Natural killer cell (primary cell): ENCODE data around the gene CISD3. TPM values are rescaled to one million over a fixed set of nuclear protein-coding genes. Genes with fewer than 3 reads are reported as not detected.

ENCODE experiments used
- ATAC-seq, 3 donors: fragments of 150-1000 bp in 2 of 3; fragments of 200-7000 bp in 1 of 3; cut with Tn5 transposase; 1 replicate in 1 of 3; 2 replicates in 2 of 3; pipeline ENCODE4 v1.10.0; 2021; ENCODE audit warnings: mild to moderate bottlenecking in 2 of 3, moderate library complexity in 2 of 3
- DNase-seq, 2 donors: peaks; one replicate each; pipeline versions ENCODE4 v3.0.0 to v3.0.0-alpha.2; 2013 to 2021; ENCODE audit warnings: mixed read lengths in 1 of 2
- H3K27ac ChIP-seq: one replicate; pipeline ENCODE4 v1.5.1; 2013; ENCODE audit warnings: mild to moderate bottlenecking, low read length
- H3K27me3 ChIP-seq: one replicate; pipeline ENCODE4 v1.6.1; 2013; ENCODE audit warnings: low read length; ENCODE audit not compliant: control insufficient read depth, insufficient read depth
- H3K36me3 ChIP-seq: one replicate; pipeline ENCODE4 v1.6.1; 2013; ENCODE audit warnings: low read length; ENCODE audit not compliant: control insufficient read depth, insufficient read depth
- H3K4me1 ChIP-seq: one replicate; pipeline ENCODE4 v1.6.1; 2013; ENCODE audit warnings: low read length; ENCODE audit not compliant: control insufficient read depth, insufficient read depth
- H3K4me3 ChIP-seq: one replicate; pipeline ENCODE4 v1.5.1; 2013; ENCODE audit warnings: low read length
- H3K9me3 ChIP-seq: one replicate; pipeline ENCODE4 v1.6.1; 2013; ENCODE audit warnings: low read length; ENCODE audit not compliant: control insufficient read depth, insufficient read depth
- H3K27ac Mint-ChIP-seq, 2 donors: one replicate each; pipeline ENCODE4 v1.8.0; 2022; ENCODE audit warnings: mild to moderate bottlenecking in 2 of 2, mixed read lengths in 2 of 2, moderate library complexity in 1 of 2
- H3K27me3 Mint-ChIP-seq, 2 donors: one replicate each; pipeline ENCODE4 v1.8.0; 2022; ENCODE audit warnings: low read depth in 2 of 2, mixed read lengths in 2 of 2
- H3K36me3 Mint-ChIP-seq: one replicate; pipeline ENCODE4 v1.8.0; 2022; ENCODE audit warnings: mixed read lengths
- H3K4me1 Mint-ChIP-seq, 2 donors: one replicate each; pipeline ENCODE4 v1.8.0; 2022; ENCODE audit warnings: mixed read lengths in 2 of 2
- H3K4me3 Mint-ChIP-seq: one replicate; pipeline ENCODE4 v1.8.0; 2022; ENCODE audit warnings: mild to moderate bottlenecking, moderate library complexity, mixed read lengths
- H3K9me3 Mint-ChIP-seq, 2 donors: one replicate each; pipeline ENCODE4 v1.8.0; 2022; ENCODE audit warnings: mixed read lengths in 2 of 2
- WGBS: methylation state at CpG from one replicate; pipeline ENCODE4 v1.1.7; 2013; ENCODE audit warnings: missing lambda C conversion rate; ENCODE audit not compliant: insufficient coverage; 5-methylcytosine and 5-hydroxymethylcytosine counted together
- intact Hi-C: fragments of 100-400 bp; cut with micrococcal nuclease; formaldehyde crosslinking; loops from one replicate; pipeline ENCODE4 v1.14.2; 2022
- total RNA-seq, 4 donors: library from RNA; stranded (reverse); fragments of 120-200 nt in 1 of 4; gene quantifications; one replicate each; pipeline versions ENCODE4 v1.2.3 to v1.2.4, GENCODE V29; 2013 to 2022
- TF ChIP-seq, protein P1 (sequence below): fragments of 200-600 bp; IDR thresholded peaks from one replicate; pipeline ENCODE4 v1.8.0; 2022; ENCODE audit warnings: antibody characterized with exemption

The CISD3 gene
- total RNA-seq, 3 donors from 2014 or later (not counting 1 experiment from before 2014, with no cell fraction given) = 32.6 to 37.4 (median 33.9) TPM

DNA sequence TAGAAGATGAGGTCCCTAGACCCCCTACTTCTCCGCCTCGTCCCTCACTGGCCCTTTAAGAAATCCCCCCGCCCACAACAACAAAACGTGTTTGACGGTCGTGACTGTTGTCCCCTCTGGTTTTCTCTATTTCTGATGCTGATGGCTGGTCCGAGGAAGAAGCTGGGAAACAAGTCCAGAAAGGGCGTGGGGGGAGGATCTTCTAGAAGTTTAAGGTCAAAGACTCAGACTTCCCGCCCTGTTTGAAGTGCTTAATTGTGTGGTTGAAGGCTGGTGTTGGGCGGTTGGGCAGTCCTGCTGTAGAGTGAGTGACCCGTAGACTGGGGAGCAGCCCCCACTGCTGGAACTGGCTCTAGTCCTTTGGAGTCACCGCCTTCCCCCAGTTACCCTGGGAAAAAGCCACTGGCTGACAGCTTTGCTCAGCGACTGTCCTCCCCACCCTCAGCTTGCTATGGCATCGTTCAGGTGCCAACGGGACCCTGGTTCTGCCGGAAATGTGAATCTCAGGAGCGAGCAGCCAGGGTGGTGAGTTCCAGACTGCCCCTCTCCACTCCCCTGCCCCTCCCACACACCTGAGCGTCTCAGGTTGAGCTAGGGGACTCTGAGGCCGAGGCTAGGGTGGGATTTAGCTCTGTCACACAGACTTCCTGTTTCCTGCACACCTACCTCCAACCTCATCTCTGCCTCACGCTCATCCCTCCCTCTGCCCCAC lies 23.5 kb upstream of the CISD3 start:
- H3K4me1 ChIP-seq = peaks cover 76% of the 10 kb centered on the region
- WGBS = 12% methylated on average over 19 of the region's 20 CpGs
- Mint-ChIP-seq H3K9me3 (no peaks in the 10 kb centered on the region), H3K4me1 (peaks cover 67 to 87% of the 10 kb centered on the region in 2 donors), H3K27ac (peak overlapping the region; percentile 88 to 100), H3K4me3 (peak overlapping the region; percentile 98), H3K27me3 (no peaks in the 10 kb centered on the region), H3K36me3 (peaks cover 8% of the 10 kb centered on the region)
- ATAC-seq (no peak), DNase-seq (peak in 1 of 2 donors; percentile 67)
- H3K36me3 ChIP-seq = peaks cover 38% of the 10 kb centered on the region
- intact Hi-C loops = loop anchor here (10.0 kb wide), 1 partner anchor 48 kb away; the partner anchor contains the start of gene PSMB3
- H3K4me3 ChIP-seq = peak overlapping the region; percentile 74
- no peaks in the 10 kb centered on the region for H3K27me3 ChIP-seq
- no peaks in the 10 kb centered on the region for H3K9me3 ChIP-seq
- H3K27ac ChIP-seq = peak overlapping the region; percentile 49
- TF ChIP-seq, protein P1, sequence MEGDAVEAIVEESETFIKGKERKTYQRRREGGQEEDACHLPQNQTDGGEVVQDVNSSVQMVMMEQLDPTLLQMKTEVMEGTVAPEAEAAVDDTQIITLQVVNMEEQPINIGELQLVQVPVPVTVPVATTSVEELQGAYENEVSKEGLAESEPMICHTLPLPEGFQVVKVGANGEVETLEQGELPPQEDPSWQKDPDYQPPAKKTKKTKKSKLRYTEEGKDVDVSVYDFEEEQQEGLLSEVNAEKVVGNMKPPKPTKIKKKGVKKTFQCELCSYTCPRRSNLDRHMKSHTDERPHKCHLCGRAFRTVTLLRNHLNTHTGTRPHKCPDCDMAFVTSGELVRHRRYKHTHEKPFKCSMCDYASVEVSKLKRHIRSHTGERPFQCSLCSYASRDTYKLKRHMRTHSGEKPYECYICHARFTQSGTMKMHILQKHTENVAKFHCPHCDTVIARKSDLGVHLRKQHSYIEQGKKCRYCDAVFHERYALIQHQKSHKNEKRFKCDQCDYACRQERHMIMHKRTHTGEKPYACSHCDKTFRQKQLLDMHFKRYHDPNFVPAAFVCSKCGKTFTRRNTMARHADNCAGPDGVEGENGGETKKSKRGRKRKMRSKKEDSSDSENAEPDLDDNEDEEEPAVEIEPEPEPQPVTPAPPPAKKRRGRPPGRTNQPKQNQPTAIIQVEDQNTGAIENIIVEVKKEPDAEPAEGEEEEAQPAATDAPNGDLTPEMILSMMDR = no peak

DNA sequence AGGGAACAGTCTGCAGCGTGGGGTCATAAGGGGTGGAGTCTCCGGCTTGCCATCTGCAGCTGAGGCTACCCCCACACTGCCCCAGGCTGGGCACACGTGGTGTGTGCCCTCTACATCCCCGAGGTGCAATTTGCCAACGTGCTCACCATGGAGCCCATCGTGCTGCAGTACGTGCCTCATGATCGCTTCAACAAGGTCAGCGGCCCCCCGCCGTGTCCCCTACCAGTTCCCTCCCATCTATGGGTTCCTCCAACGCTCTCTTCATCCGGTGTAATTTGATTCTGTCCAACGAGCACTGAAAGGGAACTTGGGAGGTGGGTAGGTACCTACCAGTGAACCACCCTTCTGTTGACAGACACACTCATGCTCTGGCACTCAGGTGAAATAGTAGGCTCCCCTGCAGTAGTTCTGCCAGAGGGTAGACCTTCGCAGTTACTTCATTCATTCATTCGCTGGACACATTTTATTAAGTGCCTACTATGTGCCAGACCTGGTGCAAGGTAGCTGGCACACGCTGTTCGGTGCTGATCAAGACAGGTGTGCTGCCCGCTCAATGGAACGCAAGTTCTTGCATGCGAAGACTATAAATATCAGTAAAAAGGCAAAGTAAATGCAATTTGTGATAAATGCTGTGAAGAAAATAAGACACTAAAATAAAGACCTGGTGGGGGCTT lies 22.3 kb upstream of the CISD3 start:
- no peaks in the 10 kb centered on the region for H3K27me3 ChIP-seq
- peak overlapping the region; percentile 88 to 100 for H3K27ac Mint-ChIP-seq
- no peak overlapping the region for H3K27ac ChIP-seq
- H3K36me3 Mint-ChIP-seq = peaks cover 8% of the 10 kb centered on the region
- peaks cover 78% of the 10 kb centered on the region for H3K4me1 ChIP-seq
- H3K4me1 Mint-ChIP-seq = peaks cover 69 to 87% of the 10 kb centered on the region in 2 donors
- TF ChIP-seq, protein P1 = no peak
- H3K9me3 ChIP-seq = no peaks in the 10 kb centered on the region
- 92% methylated on average over 20 of the region's 21 CpGs for whole genome bisulfite sequencing
- DNase-seq = no peak
- H3K36me3 ChIP-seq = peaks cover 50% of the 10 kb centered on the region
- ATAC-seq = no peak
- H3K4me3 ChIP-seq = no peak overlapping the region
- intact Hi-C loops = loop anchor here (10.0 kb wide), 1 partner anchor 47 kb away; the partner anchor contains the start of gene PSMB3
- no peaks in the 10 kb centered on the region for H3K9me3 Mint-ChIP-seq
- peak overlapping the region; percentile 98 for H3K4me3 Mint-ChIP-seq
- no peaks in the 10 kb centered on the region for H3K27me3 Mint-ChIP-seq

DNA sequence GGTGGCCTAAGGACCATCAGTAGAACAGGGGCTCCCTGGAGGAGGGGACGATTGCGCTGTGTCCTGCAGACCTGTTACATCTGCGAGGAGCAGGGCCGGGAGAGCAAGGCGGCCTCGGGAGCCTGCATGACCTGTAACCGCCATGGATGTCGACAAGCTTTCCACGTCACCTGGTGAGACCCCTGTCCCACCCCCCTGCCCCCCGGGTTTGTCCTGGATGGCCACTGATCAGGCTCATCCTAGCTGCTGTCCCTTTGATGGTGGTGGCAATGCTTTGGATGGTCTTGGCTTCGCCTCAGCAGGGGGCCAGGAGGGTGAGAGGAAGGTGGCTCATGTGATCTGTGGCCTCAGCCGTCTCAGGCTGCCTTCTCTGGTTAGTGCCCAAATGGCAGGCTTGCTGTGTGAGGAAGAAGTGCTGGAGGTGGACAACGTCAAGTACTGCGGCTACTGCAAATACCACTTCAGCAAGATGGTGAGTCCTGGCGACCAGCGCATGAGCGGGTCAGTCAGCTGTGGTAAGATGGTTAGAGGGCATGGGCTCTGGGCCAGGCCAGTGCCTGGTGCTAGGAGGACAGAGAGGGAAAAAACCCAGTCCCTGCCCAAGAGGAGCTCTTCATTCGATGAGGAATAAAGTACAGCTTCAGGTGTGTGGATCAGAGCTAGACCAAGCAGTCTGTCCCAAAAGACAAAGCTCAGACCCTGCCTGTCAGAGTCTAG lies 20.9 kb upstream of the CISD3 start:
- H3K4me3 ChIP-seq = no peak overlapping the region
- ATAC-seq (no peak), DNase-seq (no peak)
- H3K27me3 ChIP-seq = no peaks in the 10 kb centered on the region
- H3K27ac ChIP-seq = no peak overlapping the region
- no peak overlapping the region for H3K4me3 Mint-ChIP-seq
- H3K9me3 Mint-ChIP-seq = no peaks in the 10 kb centered on the region
- peaks cover 64% of the 10 kb centered on the region for H3K36me3 ChIP-seq
- intact Hi-C loops = loop anchor here (10.0 kb wide), 1 partner anchor 46 kb away; the partner anchor contains the start of gene PSMB3
- no peaks in the 10 kb centered on the region for H3K27me3 Mint-ChIP-seq
- peaks cover 8% of the 10 kb centered on the region for H3K36me3 Mint-ChIP-seq
- H3K4me1 Mint-ChIP-seq = peaks cover 61 to 73% of the 10 kb centered on the region in 2 donors
- 93% methylated on average over 18 of the region's 18 CpGs for WGBS
- peak overlapping the region; percentile 73 for H3K27ac Mint-ChIP-seq
- peaks cover 64% of the 10 kb centered on the region for H3K4me1 ChIP-seq
- TF ChIP-seq, protein P1 = no peak
- H3K9me3 ChIP-seq = no peaks in the 10 kb centered on the region
